Stimulated activated CD8-positive, alpha-beta memory T cell treated with anti-CD3 and anti-CD28 coated beads, Interleukin-7, amount 100 ng/mL, for 48 hours (primary cell): Measurements from ENCODE around the gene TCF21.
"Not testable (repeated sequence)": the region's sequence is repeated elsewhere in the genome, so short reads cannot be mapped to it uniquely, and the experiment has no call there.

Source experiments
- DNase-seq, 2 donors: peaks; one replicate each; pipeline ENCODE4 v3.0.0-alpha.2; 2020; ENCODE audit warnings: low read depth in 1 of 2; ENCODE audit errors: extremely low read depth in 1 of 2

Gene TCF21

DNA sequence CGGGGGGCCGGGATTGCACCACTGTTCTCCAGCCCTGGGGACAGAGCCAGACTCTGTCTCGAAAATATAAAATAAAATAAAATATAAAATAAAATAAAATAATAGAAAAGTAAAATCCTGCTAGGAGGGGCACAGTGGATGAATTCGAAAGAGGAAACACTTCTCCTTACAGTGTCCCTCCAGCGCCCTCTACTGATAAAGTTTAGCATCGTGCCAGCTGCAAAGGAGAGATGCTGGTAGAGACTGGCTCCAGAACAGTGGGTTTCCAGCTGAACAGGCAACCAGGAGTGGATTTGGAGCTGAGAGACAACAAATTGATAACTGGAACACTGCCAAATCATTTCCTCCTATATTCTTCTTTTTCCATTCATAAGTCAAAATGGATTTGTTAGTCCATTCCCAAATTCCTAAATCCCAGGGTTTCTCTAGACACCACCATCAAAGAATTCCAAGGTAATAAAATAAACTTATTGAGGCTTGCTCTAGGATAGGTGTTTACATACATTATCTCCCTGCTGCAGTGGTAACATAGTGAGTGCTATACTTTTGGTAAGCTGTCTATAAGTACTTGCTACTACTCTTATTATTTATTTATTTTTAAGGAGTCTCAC lies 32.4 kb downstream of the TCF21 start:
- peak; percentile 10 to 64 for DNase-seq

DNA sequence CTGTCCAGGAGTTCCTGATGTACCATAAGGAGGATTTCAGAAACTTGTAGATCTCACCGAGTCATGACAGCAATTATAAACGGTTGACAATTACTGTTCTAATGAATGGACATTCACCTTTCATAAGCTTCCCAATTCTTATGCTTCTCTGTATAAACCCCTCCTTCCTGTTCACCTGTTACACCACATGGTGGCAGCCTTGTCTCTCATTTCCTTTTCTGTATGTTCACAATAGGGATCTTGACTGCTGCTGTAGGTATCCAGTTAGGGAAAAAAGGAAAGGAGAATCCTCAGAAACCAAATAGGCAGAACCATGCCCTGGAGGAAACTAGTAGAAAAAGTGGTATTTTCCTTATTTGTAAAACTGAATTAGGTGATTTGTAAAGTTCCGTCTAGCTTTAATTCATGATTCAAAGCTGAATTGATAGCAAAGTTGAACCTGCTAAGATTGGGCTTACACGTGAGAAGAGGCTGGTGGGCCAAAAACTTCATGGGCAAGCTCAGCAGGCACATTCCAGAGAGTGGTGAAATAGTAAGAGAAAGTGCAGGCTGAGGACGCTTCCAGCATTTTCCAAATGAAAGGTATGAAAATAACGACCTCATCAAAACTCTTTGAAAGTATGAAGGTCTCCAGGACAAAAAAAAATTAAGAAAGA lies 35.2 kb downstream of the TCF21 start:
- peak in 1 of 2 donors; percentile 20 for DNase-seq

DNA sequence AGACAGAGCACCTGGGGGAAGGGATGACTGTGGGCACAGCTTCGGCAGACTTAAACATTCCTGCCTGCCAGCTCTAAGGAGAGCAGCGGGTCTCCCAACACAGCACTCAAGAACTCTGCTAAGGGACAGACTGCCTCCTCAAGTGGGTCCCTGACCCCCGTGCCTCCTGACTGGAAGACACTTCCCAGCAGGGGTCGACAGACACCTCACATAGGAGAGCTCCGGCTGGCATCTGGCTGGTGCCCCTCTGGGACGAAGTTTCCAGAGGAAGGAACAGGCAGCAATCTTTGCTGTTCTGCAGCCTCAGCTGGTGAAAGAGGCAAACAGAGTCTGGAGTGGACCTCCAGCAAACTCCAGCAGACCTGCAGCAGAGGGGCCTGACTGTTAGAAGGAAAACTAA lies 42.3 kb downstream of the TCF21 start:
- DNase-seq = not testable (repeated sequence)

DNA sequence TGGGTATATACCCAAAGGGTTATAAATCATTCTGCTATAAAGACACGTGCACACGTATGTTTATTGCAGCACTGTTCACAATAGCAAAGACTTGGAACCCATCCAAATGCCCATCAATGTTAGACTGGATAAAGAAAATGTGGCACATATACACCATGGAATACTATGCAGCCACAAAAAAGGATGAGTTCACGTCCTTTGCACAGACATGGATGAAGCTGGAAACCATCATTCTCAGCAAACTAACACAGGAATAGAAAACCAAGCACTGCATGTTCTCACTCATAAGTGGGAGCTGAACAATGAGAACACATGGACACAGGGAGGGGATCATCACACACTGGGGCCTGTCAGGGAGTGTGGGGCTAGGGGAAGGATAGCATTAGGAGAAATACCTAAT lies 47.4 kb downstream of the TCF21 start:
- DNase-seq = not testable (repeated sequence)

DNA sequence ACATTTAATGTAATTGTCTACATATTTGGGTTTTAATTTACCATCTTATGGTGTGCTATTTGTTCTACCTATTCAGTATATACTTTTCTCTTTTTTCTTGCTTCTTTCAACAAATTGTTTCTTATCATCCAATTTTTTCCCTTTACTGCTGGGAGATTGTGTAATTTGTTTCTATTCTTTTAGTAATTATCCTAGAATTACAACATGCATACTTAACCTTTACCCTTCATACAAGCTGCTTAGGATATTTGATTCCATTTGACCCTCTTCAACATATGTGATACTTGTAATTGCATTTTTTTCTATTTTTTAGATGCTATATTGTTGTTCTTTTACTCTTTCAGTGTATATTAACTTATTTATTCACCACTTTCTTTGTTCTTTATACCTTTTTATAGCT lies 49.0 kb downstream of the TCF21 start:
- no peak for DNase-seq

DNA sequence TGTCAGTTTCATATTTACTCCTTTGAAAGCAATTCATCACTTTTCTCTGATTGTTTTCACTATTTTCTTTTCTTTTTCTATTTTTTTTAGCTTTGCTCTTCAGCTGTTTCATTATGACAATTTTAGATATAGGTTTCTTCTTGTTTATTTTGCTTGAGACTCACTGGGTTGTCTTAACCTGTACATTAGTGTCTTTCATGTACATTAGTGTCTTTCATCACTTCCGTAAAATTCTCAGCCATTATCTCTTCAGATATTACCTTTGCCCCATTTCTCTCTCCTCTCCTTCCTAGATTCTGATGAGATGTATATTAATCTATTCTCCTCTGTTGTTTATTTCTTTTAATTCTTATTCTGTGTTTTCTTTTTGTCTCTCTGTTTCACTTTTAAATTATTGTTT lies 49.6 kb downstream of the TCF21 start:
- DNase-seq = no peak

DNA sequence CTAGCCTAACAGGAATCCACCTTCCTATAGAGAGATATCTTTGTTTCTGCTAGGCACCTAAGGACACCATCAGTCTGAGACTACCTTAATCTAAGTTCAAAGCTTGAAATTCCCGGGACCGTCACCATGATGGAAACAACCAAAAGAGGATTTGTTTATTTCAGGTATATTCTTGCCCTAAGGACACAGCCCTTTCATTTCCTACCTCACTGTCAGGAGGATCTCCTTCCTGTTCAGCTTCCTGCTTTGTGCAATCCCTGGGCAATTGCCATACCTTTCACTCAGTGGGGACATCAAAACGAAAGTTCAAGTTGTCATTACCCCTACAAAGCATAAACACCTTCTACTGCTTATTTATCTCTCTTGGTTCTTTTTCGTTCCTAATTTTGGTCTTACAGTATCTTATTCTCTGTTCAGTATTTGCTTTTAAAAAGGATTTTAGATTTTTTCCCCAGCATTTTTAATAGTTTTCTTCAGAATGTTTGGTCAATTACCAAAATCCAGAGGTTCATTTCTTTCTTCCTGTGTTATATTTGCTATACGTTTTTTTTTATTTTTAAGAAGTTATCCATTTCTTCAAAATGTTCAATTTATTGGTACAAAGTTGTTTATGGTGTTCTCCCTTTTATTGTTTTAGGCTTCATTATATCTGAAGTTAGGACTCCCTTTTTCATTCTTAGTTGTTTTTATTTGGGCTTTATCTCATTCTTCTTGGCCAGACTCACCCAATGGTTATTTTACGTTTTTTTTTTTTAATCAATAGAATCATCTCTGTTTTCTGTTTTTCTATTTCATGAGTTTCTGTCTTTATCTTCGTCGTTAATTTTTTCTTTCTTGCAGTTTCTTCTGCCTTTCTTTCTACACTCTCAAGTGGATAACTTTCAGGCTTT lies 51.1 kb downstream of the TCF21 start:
- no peak for DNase-seq
